Cardiac muscle cell (in vitro differentiated cells and primary cell): ENCODE measurements around the gene CHTF18. TPM values are rescaled to one million over a fixed set of nuclear protein-coding genes. Genes with fewer than 3 reads are reported as not detected.
A peak's percentile ranks its signal among the peaks of the same experiment; 100 is the strongest.

ENCODE experiments used
- DNase-seq, 2 donors: peaks; one replicate each; pipeline versions ENCODE4 v3.0.0 to v3.0.0-alpha.2; 2010 to 2017; ENCODE audit warnings: low read depth in 1 of 2, low spot score in 1 of 2
- H3K27ac ChIP-seq: fragments of 200-600 bp; sonication (generic); 2 replicates; pipeline ENCODE4 v1.5.1; 2016
- H3K27me3 ChIP-seq: fragments of 200-600 bp; sonication (generic); 2 replicates; pipeline ENCODE4 v1.6.0; 2016; ENCODE audit warnings: control low read depth
- H3K36me3 ChIP-seq: fragments of 200-600 bp; sonication (generic); 2 replicates; pipeline ENCODE4 v1.5.1; 2016; ENCODE audit warnings: control low read depth
- H3K4me1 ChIP-seq: fragments of 200-600 bp; sonication (generic); 2 replicates; pipeline ENCODE4 v1.8.1; 2017; ENCODE audit warnings: low read depth, mild to moderate bottlenecking, mixed run types
- H3K4me3 ChIP-seq: fragments of 200-600 bp; sonication (generic); 2 replicates; pipeline ENCODE4 v1.5.1; 2016; ENCODE audit warnings: mild to moderate bottlenecking
- H3K9me3 ChIP-seq: fragments of 200-600 bp; sonication (generic); 2 replicates; pipeline ENCODE4 v1.5.1; 2017; ENCODE audit warnings: low read depth, mild to moderate bottlenecking, control low read depth
- polyA plus RNA-seq: library from polyadenylated mRNA; unstranded; fragments of >200 nt; fragmentation: Nextera tagmentation; extraction: Ambion mirVana; gene quantifications from 2 replicates; pipeline ENCODE4 v1.2.1, GENCODE V29; 2016
- total RNA-seq: library from RNA; depleted of rRNA; stranded (reverse); fragments of >200 nt; gene quantifications from 2 replicates; pipeline ENCODE4 v1.2.3, GENCODE V29; 2016
- TF ChIP-seq, protein P1 (sequence below): IDR thresholded peaks from 2 replicates; pipeline ENCODE4 v1.5.1; 2012; ENCODE audit warnings: low read depth, mild to moderate bottlenecking, low read length

Gene CHTF18
- total and polyA plus RNA-seq, 2 experiments from 2014 or later = 43.6 to 107 TPM

- Histone ChIP-seq H3K27ac (no peak overlapping the region), H3K27me3 (no peaks in the 10 kb centered on the region), H3K36me3 (no peaks in the 10 kb centered on the region), H3K4me3 (no peak overlapping the region), H3K9me3 (no peaks in the 10 kb centered on the region), H3K4me1 (peaks cover 15% of the 10 kb centered on the region)
- TF ChIP-seq, protein P1, sequence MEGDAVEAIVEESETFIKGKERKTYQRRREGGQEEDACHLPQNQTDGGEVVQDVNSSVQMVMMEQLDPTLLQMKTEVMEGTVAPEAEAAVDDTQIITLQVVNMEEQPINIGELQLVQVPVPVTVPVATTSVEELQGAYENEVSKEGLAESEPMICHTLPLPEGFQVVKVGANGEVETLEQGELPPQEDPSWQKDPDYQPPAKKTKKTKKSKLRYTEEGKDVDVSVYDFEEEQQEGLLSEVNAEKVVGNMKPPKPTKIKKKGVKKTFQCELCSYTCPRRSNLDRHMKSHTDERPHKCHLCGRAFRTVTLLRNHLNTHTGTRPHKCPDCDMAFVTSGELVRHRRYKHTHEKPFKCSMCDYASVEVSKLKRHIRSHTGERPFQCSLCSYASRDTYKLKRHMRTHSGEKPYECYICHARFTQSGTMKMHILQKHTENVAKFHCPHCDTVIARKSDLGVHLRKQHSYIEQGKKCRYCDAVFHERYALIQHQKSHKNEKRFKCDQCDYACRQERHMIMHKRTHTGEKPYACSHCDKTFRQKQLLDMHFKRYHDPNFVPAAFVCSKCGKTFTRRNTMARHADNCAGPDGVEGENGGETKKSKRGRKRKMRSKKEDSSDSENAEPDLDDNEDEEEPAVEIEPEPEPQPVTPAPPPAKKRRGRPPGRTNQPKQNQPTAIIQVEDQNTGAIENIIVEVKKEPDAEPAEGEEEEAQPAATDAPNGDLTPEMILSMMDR = no peak
- DNase-seq = no peak
Observed at GRCh38 chr16:784431-784830, 4.0 kb upstream of the CHTF18 start.

GRCh38 chr16:785563-786535 is 2.6 kb upstream of the CHTF18 start:
- DNase-seq = peak; percentile 64 to 81
- H3K36me3 ChIP-seq = no peaks in the 10 kb centered on the region
- no peak overlapping the region for H3K4me3 ChIP-seq
- H3K4me1 ChIP-seq = peaks cover 15% of the 10 kb centered on the region
- no peaks in the 10 kb centered on the region for H3K9me3 ChIP-seq
- H3K27me3 ChIP-seq = no peaks in the 10 kb centered on the region
- TF ChIP-seq, protein P1 = peak; percentile 73
- no peak overlapping the region for H3K27ac ChIP-seq

GRCh38 chr16:787321-787966 is 976 bp upstream of the CHTF18 start:
- Histone ChIP-seq H3K27ac (peak overlapping the region; percentile 57), H3K36me3 (peaks cover 7% of the 10 kb centered on the region), H3K27me3 (no peaks in the 10 kb centered on the region), H3K4me1 (peaks cover 15% of the 10 kb centered on the region), H3K9me3 (no peaks in the 10 kb centered on the region), H3K4me3 (peak overlapping the region; percentile 99)
- TF ChIP-seq, protein P1 = no peak
- no peak for DNase-seq

- Histone ChIP-seq H3K4me3 (peak within 1 kb of the TSS; percentile 99), H3K27ac (peak within 1 kb of the TSS; percentile 57), H3K9me3 (no peaks in the 10 kb centered on the region), H3K36me3 (peaks cover 7% of the 10 kb centered on the region), H3K4me1 (peaks cover 14% of the 10 kb centered on the region), H3K27me3 (no peaks in the 10 kb centered on the region)
- TF ChIP-seq, protein P1 = no peak
- DNase-seq = no peak
Observed at GRCh38 chr16:787978-788398, 432 bp upstream of the CHTF18 start, which contains the start of gene RPUSD1. Gene RPUSD1 (minus strand): TSS chr16:788381. CDS start chr16:787737, 644 bp downstream.

- TF ChIP-seq, protein P1 = no peak
- Histone ChIP-seq H3K36me3 (peaks cover 7% of the 10 kb centered on the region), H3K4me3 (peak overlapping the region; percentile 92), H3K27ac (no peak overlapping the region), H3K27me3 (no peaks in the 10 kb centered on the region), H3K4me1 (peaks cover 4% of the 10 kb centered on the region), H3K9me3 (no peaks in the 10 kb centered on the region)
- DNase-seq = no peak
Observed at GRCh38 chr16:789191-789850, 901 bp downstream of the CHTF18 start.
